ENCODE results near the gene DDX17.

DDX17 gene

GRCh38 chr22:38448945-38449745 is 57.0 kb downstream of the DDX17 start:
- no peak for DNase-seq

GRCh38 chr22:38446018-38446601 is 60.0 kb downstream of the DDX17 start:
- DNase-seq, result no peak

GRCh38 chr22:38444783-38445182 is 61.3 kb downstream of the DDX17 start:
- no peak for DNase-seq

GRCh38 chr22:38443628-38444521 is 62.2 kb downstream of the DDX17 start:
- no peak for DNase-seq

- no peak for DNase-seq
Observed at GRCh38 chr22:38442967-38443627, 63.0 kb downstream of the DDX17 start.

GRCh38 chr22:38441620-38442287 is 64.4 kb downstream of the DDX17 start:
- DNase-seq, result no peak

- no peak for DNase-seq
Observed at GRCh38 chr22:38440747-38441350, 65.3 kb downstream of the DDX17 start.

GRCh38 chr22:38437416-38437815 is 68.7 kb downstream of the DDX17 start:
- no peak for DNase-seq

- no peak for DNase-seq
Observed at GRCh38 chr22:38436629-38437395, 69.3 kb downstream of the DDX17 start.

- no peak for DNase-seq
Observed at GRCh38 chr22:38435965-38436364, 70.1 kb downstream of the DDX17 start.

GRCh38 chr22:38435010-38435409 is 71.1 kb downstream of the DDX17 start:
- DNase-seq, result no peak

GRCh38 chr22:38433871-38434270 is 72.2 kb downstream of the DDX17 start:
- DNase-seq, result no peak
